ENCODE measurements around the gene GINS1. TPM values are rescaled to one million over a fixed set of nuclear protein-coding genes. Genes with fewer than 3 reads are reported as not detected.
A peak's percentile ranks its signal among the peaks of the same experiment; 100 is the strongest.

GINS1 gene
- total RNA-seq, 1 experiment from 2014 or later = 74.3 TPM

DNA sequence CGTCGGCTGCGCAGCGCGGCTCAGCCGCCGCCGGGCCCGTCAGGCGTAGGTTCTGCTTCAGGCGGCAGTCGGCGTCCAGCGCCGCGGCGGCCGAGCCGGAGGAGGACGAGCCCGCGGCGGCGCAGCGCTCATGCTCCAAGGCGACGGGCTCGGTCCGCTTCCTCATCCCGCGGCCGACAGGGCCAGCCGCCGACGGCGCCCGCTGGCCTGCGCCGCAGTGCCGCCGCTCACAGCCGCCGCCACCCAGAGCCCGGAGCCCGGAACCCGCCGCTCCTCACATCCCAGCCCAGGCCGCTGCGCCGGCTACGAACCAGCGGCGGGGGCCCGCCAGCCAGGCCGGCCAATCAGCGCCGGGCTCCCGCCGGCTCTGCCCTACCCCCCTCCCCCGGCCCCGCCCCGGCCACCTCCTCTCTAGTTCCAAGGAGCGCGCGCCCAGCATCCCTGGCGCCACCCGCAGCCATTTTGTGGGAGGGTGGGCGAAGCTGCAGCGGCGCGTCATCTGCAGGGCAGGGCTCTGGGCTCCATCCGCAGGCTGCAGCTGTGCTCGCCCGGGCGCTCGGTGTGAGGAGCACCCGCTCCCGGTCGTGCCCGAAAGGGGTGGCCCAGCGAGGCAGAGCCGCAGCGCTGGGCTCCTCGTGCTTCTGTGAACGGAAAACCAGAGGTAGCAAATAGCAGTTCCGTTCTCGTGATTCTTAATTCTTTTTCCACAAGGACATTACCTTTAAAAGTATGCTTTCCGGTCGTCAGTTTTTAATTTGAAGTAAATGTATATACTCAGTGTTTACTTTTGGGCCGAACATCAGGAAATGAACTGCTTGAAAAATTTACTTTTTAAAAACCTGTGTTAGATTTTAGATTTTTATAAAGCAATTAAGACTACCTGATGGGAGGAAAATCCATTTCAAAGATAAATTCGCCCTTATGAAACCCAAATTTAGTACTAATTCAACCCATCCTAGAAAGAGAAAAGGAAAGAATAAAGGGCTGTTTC is 16.6 kb upstream of the GINS1 start, which contains the start of gene ABHD12:
Gene ABHD12 (minus strand): TSS at position 298 of the 991 bp plus-strand sequence. CDS start 132 bp downstream, at position 166.
- peak within 1 kb of the TSS; percentile 64 for H3K27ac ChIP-seq (ENCODE audit: insufficient read length, low read depth, low read length)

More for the DNA sequence above, 16.6 kb upstream of the GINS1 start, which contains the start of gene ABHD12:
- H2BK15ac ChIP-seq (ENCODE audit: low read depth, low read length) = no peak within 1 kb of the TSS
- H4K91ac ChIP-seq (ENCODE audit: insufficient read length, low read depth, low read length) = no peak within 1 kb of the TSS
- no CpG with 5 or more reads among the region's 91 CpGs for WGBS (ENCODE audit: extremely low coverage, insufficient read length, low lambda C conversion rate)
- TF ChIP-seq, protein P1, sequence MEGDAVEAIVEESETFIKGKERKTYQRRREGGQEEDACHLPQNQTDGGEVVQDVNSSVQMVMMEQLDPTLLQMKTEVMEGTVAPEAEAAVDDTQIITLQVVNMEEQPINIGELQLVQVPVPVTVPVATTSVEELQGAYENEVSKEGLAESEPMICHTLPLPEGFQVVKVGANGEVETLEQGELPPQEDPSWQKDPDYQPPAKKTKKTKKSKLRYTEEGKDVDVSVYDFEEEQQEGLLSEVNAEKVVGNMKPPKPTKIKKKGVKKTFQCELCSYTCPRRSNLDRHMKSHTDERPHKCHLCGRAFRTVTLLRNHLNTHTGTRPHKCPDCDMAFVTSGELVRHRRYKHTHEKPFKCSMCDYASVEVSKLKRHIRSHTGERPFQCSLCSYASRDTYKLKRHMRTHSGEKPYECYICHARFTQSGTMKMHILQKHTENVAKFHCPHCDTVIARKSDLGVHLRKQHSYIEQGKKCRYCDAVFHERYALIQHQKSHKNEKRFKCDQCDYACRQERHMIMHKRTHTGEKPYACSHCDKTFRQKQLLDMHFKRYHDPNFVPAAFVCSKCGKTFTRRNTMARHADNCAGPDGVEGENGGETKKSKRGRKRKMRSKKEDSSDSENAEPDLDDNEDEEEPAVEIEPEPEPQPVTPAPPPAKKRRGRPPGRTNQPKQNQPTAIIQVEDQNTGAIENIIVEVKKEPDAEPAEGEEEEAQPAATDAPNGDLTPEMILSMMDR (conservative IDR thresholded peaks at IDR 0.05) = no peak
- DNase-seq = peak; percentile 97
- H3K14ac ChIP-seq (ENCODE audit: insufficient read depth, low read length) = peak within 1 kb of the TSS; percentile 94
- H3K4ac ChIP-seq (ENCODE audit: low read depth, low read length) = no peak within 1 kb of the TSS; the same call in 1 of the 2 replicates
- Mint-ChIP-seq H3K9me3 (no peaks in the 10 kb centered on the region), H3K27me3 (ENCODE audit: low read depth) (no peaks in the 10 kb centered on the region; the same call in 1 of the 2 replicates), H3K4me3 (peak within 1 kb of the TSS; percentile 77 to 92), H3K4me1 (peaks cover 11% of the 10 kb centered on the region in 2 experiments), H3K36me3 (ENCODE audit: insufficient read depth in 1 of 3, low read depth in 3 of 3) (peaks cover 13 to 16% (median 15%) of the 10 kb centered on the region in 3 experiments), H3K27ac (peak within 1 kb of the TSS; percentile 91 to 97 (median 94); a peak in 5 of 7 replicates)
- H2BK12ac ChIP-seq (ENCODE audit: insufficient read length, low read depth, low read length) = no peak within 1 kb of the TSS
- no peak within 1 kb of the TSS for H2AK5ac ChIP-seq (ENCODE audit: insufficient read length, low read length)
- H3K79me1 ChIP-seq (ENCODE audit: insufficient read depth, low read depth, low read length, poor library complexity, severe bottlenecking) = peaks cover 2% of the 10 kb centered on the region
- no peak within 1 kb of the TSS for H2BK5ac ChIP-seq (ENCODE audit: insufficient read length, low read length)
- peak within 1 kb of the TSS; percentile 75 for H3K18ac ChIP-seq (ENCODE audit: insufficient read length, low read depth, low read length)
- peaks cover 9% of the 10 kb centered on the region; the same call in 1 of the 2 replicates for H3K79me2 ChIP-seq (ENCODE audit: insufficient read depth, low read length)
- no peak within 1 kb of the TSS for H3K56ac ChIP-seq (ENCODE audit: insufficient read length, low read depth, low read length)
- H3K23me2 ChIP-seq (ENCODE audit: insufficient read length, low read depth, low read length, poor library complexity, severe bottlenecking) = no peaks in the 10 kb centered on the region
- H4K20me1 ChIP-seq (ENCODE audit: control insufficient read depth, insufficient read depth, insufficient read length) = no peaks in the 10 kb centered on the region
- no peak within 1 kb of the TSS for H4K5ac ChIP-seq (ENCODE audit: insufficient read length, low read depth, low read length)
- no peak within 1 kb of the TSS for H2AFZ ChIP-seq (ENCODE audit: low read length)
- no peaks in the 10 kb centered on the region for H3K27me3 ChIP-seq (ENCODE audit: insufficient read depth, low read length)
- H4K8ac ChIP-seq (replicated peaks; ENCODE audit: insufficient read length, low read depth, low read length) = no peak within 1 kb of the TSS
- no peak within 1 kb of the TSS for H2BK120ac ChIP-seq (ENCODE audit: low read depth, low read length, poor library complexity, severe bottlenecking)
- peak within 1 kb of the TSS; percentile 79 for H3K9ac ChIP-seq (ENCODE audit: extremely low read depth, insufficient read length, low read length)
- H3K4me2 ChIP-seq (ENCODE audit: insufficient read depth, insufficient read length, low read length) = peak within 1 kb of the TSS; percentile 92
- no peak within 1 kb of the TSS for H3T11ph ChIP-seq (ENCODE audit: low read length)
- no peaks in the 10 kb centered on the region for H3K9me3 ChIP-seq (ENCODE audit: control insufficient read depth, low read depth, low read length)
- H3K23ac ChIP-seq (ENCODE audit: insufficient read length, low read depth, low read length) = no peak within 1 kb of the TSS
- H3K4me1 ChIP-seq (ENCODE audit: insufficient read depth, low read length) = no peaks in the 10 kb centered on the region
- H2BK20ac ChIP-seq (ENCODE audit: low read depth, low read length, poor library complexity, severe bottlenecking) = no peak within 1 kb of the TSS
